ENCODE measurements around the gene MUC12. TPM values are rescaled to one million over a fixed set of nuclear protein-coding genes. Genes with fewer than 3 reads are reported as not detected.

MUC12 gene
- total and polyA plus RNA-seq, 2 donors (not counting 3 experiments of a cell fraction or from before 2014, with no cell fraction given): not detected

GRCh38 chr7:100974021-100974420, 4.7 kb downstream of the MUC12 start:
- Histone ChIP-seq H4K20me1 (replicated peaks; ENCODE audit: control insufficient read depth, extremely low read depth, insufficient read depth, low read length) (no peaks in the 10 kb centered on the region), H3K4me2 (ENCODE audit: insufficient read depth, low read length) (no peak overlapping the region), H3K27ac (ENCODE audit: insufficient read depth, low read depth, low read length) (no peak overlapping the region), H3K36me3 (ENCODE audit: control insufficient read depth in 2 of 2, extremely low read depth in 1 of 2, insufficient read depth in 2 of 2, low read length in 2 of 2) (no peaks in the 10 kb centered on the region), H3K4me3 (replicated peaks in 1 of 3; ENCODE audit: insufficient read depth in 1 of 3, low read depth in 1 of 3, low read length in 3 of 3) (no peak overlapping the region), H3K79me2 (ENCODE audit: control insufficient read depth, insufficient read depth, low read length) (no peaks in the 10 kb centered on the region), H2AFZ (ENCODE audit: low read depth, low read length) (no peak overlapping the region), H3K9me1 (replicated peaks; ENCODE audit: control insufficient read depth, extremely low read depth, insufficient read depth, low read length) (no peaks in the 10 kb centered on the region), H3K9me3 (replicated peaks; ENCODE audit: control insufficient read depth, insufficient read depth, low read length) (no peaks in the 10 kb centered on the region), H3K9ac (replicated peaks; ENCODE audit: extremely low read depth, insufficient read depth, low read length) (no peak overlapping the region), H3K4me1 (ENCODE audit: control insufficient read depth, extremely low read depth, insufficient read depth, low read length) (no peaks in the 10 kb centered on the region), H3K27me3 (ENCODE audit: control insufficient read depth in 2 of 2, insufficient read depth in 2 of 2, low read length in 2 of 2) (peaks cover 0 to 2% of the 10 kb centered on the region in 2 experiments)
- FAIRE-seq (no peak), DNase-seq (ENCODE audit: low read depth, low spot score) (no peak)
- dilution Hi-C loops (cut with MboI; ENCODE audit: extremely low pct_ligation_motif_present, low sequenced_read_pairs) (no loop called here), intact Hi-C loops (cut with micrococcal nuclease) (no loop called here)
- POLR2A ChIA-PET: no interaction called here
- TF ChIP-seq POLR2AphosphoS5 (IDR thresholded peaks at IDR 0.05; ENCODE audit: insufficient read depth, low read depth, low read length) (no peak), JUN (IDR thresholded peaks at IDR 0.05; ENCODE audit: borderline replicate concordance, insufficient read depth, insufficient read length, low read depth) (no peak), EZH2 (IDR thresholded peaks at IDR 0.05; ENCODE audit: borderline replicate concordance, low read depth, low read length, severe bottlenecking) (no peak), GATA2 (IDR thresholded peaks at IDR 0.05; ENCODE audit: insufficient read depth, insufficient read length, low read depth, low read length) (no peak), FOS (IDR thresholded peaks at IDR 0.05; ENCODE audit: borderline replicate concordance, insufficient read depth, low read length) (no peak), POLR2A (IDR thresholded peaks at IDR 0.05; ENCODE audit: low read depth, low read length) (no peak), MAX (IDR thresholded peaks at IDR 0.05; ENCODE audit: insufficient read depth, insufficient read length) (no peak), MYC (IDR thresholded peaks at IDR 0.05; ENCODE audit: low read depth, low read length) (no peak)
- TF ChIP-seq, protein P1, sequence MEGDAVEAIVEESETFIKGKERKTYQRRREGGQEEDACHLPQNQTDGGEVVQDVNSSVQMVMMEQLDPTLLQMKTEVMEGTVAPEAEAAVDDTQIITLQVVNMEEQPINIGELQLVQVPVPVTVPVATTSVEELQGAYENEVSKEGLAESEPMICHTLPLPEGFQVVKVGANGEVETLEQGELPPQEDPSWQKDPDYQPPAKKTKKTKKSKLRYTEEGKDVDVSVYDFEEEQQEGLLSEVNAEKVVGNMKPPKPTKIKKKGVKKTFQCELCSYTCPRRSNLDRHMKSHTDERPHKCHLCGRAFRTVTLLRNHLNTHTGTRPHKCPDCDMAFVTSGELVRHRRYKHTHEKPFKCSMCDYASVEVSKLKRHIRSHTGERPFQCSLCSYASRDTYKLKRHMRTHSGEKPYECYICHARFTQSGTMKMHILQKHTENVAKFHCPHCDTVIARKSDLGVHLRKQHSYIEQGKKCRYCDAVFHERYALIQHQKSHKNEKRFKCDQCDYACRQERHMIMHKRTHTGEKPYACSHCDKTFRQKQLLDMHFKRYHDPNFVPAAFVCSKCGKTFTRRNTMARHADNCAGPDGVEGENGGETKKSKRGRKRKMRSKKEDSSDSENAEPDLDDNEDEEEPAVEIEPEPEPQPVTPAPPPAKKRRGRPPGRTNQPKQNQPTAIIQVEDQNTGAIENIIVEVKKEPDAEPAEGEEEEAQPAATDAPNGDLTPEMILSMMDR (IDR thresholded peaks at IDR 0.05; ENCODE audit: extremely low read depth in 1 of 2, insufficient read depth in 1 of 2, low read depth in 1 of 2, low read length in 2 of 2): no peak
- BruUV-seq (replicated peaks): no TSS peak
- CTCF ChIA-PET: interaction anchor here (1.3 to 2.6 kb wide), 2 partner anchors 8 to 85 kb away, joined by 4 to 7 read pairs; no protein-coding TSS in a partner anchor

Measured in endothelial cell of umbilical vein (primary cell).